K562 (cell line): ENCODE measurements around the gene SSH3. TPM values are rescaled to one million over a fixed set of nuclear protein-coding genes. Genes with fewer than 3 reads are reported as not detected.
A peak's percentile ranks its signal among the peaks of the same experiment; 100 is the strongest.

Source experiments
- ARHGAP35 ChIP-seq: fragments of 450-650 bp; IDR thresholded peaks from 2 replicates; pipeline ENCODE4 v1.6.1; 2018; ENCODE audit not compliant: partially characterized antibody
- BMI1 ChIP-seq: fragments of 150-350 bp; IDR thresholded peaks from 2 replicates; pipeline ENCODE4 v1.6.1; 2014; ENCODE audit warnings: low read length
- HNRNPL ChIP-seq: fragments of 200-400 bp; formaldehyde crosslinking; IDR thresholded peaks from 2 replicates; pipeline ENCODE4 v1.6.1; 2017; ENCODE audit warnings: low read depth, mild to moderate bottlenecking, low read length
- MIER1 ChIP-seq: fragments of 450-650 bp; IDR thresholded peaks from 2 replicates; pipeline ENCODE4 v1.6.1; 2016; ENCODE audit warnings: antibody characterized with exemption, mild to moderate bottlenecking, low read depth
- MTA1 ChIP-seq: fragments of 450-650 bp; IDR thresholded peaks from 2 replicates; pipeline ENCODE4 v1.6.1; 2017; ENCODE audit warnings: borderline replicate concordance
- MTA3 ChIP-seq: fragments of 450-650 bp; formaldehyde crosslinking; IDR thresholded peaks from 2 replicates; pipeline ENCODE4 v1.6.1; 2017; ENCODE audit warnings: mild to moderate bottlenecking, borderline replicate concordance
- NCOR1 ChIP-seq: fragments of 450-650 bp; IDR thresholded peaks from 2 replicates; pipeline ENCODE4 v1.6.1; 2016; ENCODE audit warnings: mild to moderate bottlenecking, moderate library complexity
- NONO ChIP-seq, 2 experiments: fragments of 200-400 bp in 1 of 2; fragments of 450-650 bp in 1 of 2; formaldehyde crosslinking in 1 of 2; IDR thresholded peaks; 2 replicates each; pipeline ENCODE4 v1.6.1; 2017; ENCODE audit warnings: low read depth in 2 of 2, mild to moderate bottlenecking in 2 of 2, moderate library complexity in 2 of 2, low read length in 1 of 2
- NR4A1 ChIP-seq, 2 experiments: fragments of 250-450 bp in 1 of 2; fragments of 450-650 bp in 1 of 2; sonication (Bioruptor Pico) in 1 of 2; IDR thresholded peaks; 2 replicates each; pipeline versions ENCODE4 v1.4.0 to v1.6.1; 2016 to 2020; ENCODE audit warnings: mild to moderate bottlenecking in 2 of 2, missing compliant biosample characterization in 1 of 2, missing genetic modification characterization in 1 of 2, moderate library complexity in 1 of 2
- RAD51 ChIP-seq: fragments of 450-650 bp; IDR thresholded peaks from 2 replicates; pipeline ENCODE4 v1.7.1; 2016; ENCODE audit warnings: low read depth, mild to moderate bottlenecking, borderline replicate concordance
- TOE1 ChIP-seq, 2 experiments: fragments of 450-650 bp in 1 of 2; sonication (generic) in 1 of 2; formaldehyde crosslinking in 1 of 2; IDR thresholded peaks; 2 replicates each; pipeline versions ENCODE4 v1.7.1 to v1.8.0; 2016 to 2022; ENCODE audit warnings: borderline replicate concordance in 2 of 2, mild to moderate bottlenecking in 2 of 2, antibody characterized with exemption in 1 of 2, inconsistent platforms in 1 of 2, low read depth in 1 of 2, missing genetic modification reagents in 1 of 2, moderate library complexity in 1 of 2
- ZNF77 ChIP-seq: fragments of 250-450 bp; sonication (Bioruptor Pico); IDR thresholded peaks from 2 replicates; pipeline ENCODE4 v1.5.0; 2020
- polyA plus RNA-seq, 8 experiments: library from polyadenylated mRNA; depleted of rRNA in 4 of 8; stranded (reverse) in 5 of 8; unstranded in 3 of 8; fragments of >200 nt; fragmentation: Nextera tagmentation in 2 of 8; fragmentation: Illumina TruSeq in 1 of 8; extraction: Ambion mirVana in 2 of 8; extraction: Trizol in 1 of 8; gene quantifications; 2 replicates each; pipeline versions ENCODE4 v1.2.1 to v1.2.3, GENCODE V29; 2011 to 2014; ENCODE audit warnings: inconsistent platforms in 1 of 8, missing spikeins in 1 of 8
- total RNA-seq, 7 experiments: library from RNA; depleted of rRNA in 6 of 7; stranded (reverse); fragments of >200 nt in 6 of 7; fragmentation: Illumina TruSeq in 2 of 7; extraction: Trizol in 2 of 7; gene quantifications; 2 replicates each; pipeline versions ENCODE4 v1.2.1 to v1.2.3, GENCODE V29; 2011 to 2021; ENCODE audit warnings: low replicate concordance in 1 of 7
- TF ChIP-seq, protein P1 (sequence below): sonication (generic); formaldehyde crosslinking; IDR thresholded peaks from 2 replicates; pipeline ENCODE4 v1.8.1; 2023; ENCODE audit warnings: missing genetic modification reagents, mild to moderate bottlenecking, borderline replicate concordance
- TF ChIP-seq, protein P2 (sequence below), 2 experiments: fragments of 450-650 bp; conservative IDR thresholded peaks; 2 replicates each; pipeline ENCODE4 v1.6.1; 2017; ENCODE audit warnings: mild to moderate bottlenecking in 2 of 2, moderate library complexity in 2 of 2
- TF ChIP-seq, protein P3 (sequence below): fragments of 450-650 bp; IDR thresholded peaks from 2 replicates; pipeline ENCODE4 v1.6.1; 2014; ENCODE audit warnings: low read depth, mild to moderate bottlenecking, moderate library complexity, borderline replicate concordance

SSH3 gene
- total and polyA plus RNA-seq, 9 of the 15 experiments (the other 6 are each of a cell fraction or from before 2014, with no cell fraction given) = 0.07 to 1.0 (median 0.24) TPM; not detected in 3

DNA sequence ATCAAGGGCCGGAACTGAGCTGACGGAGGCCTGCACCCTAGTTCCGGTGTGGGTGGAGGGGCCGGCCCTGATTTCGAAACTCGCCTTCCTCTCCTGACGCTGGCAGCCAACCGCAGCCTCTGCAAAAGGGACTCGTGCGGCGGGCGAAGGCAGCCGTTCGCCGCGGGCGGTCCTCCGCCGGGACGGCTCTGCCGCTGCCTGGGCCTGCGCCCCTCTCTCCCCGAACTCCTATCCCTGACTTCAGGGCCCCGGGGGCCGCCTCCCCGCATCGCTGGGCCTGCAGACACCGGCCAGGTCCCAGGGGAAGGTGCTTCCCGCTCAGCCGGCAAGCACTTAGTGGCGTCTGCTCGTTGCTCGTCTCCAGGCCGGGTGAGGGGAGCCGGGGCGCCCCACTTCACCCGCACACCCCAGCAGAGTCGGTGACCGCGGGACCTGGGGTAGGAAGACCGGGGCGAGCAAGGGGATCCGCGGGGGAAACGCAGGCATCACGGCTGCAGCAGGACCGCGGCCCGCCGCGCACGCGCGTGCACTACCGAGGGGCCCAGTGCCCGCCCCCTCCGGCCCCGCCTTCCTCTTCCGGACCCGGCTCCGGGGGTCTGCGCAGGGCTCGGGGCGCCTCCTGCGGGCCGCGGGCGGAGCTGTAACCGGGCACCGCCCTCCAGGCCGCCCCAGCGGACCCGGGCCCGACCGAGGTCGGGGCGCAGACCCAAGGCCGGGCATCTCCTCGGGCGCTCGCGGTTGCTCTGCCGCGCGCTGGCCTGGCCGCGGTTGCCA is 14.7 kb upstream of the SSH3 start (continued):
- TF ChIP-seq, protein P1, sequence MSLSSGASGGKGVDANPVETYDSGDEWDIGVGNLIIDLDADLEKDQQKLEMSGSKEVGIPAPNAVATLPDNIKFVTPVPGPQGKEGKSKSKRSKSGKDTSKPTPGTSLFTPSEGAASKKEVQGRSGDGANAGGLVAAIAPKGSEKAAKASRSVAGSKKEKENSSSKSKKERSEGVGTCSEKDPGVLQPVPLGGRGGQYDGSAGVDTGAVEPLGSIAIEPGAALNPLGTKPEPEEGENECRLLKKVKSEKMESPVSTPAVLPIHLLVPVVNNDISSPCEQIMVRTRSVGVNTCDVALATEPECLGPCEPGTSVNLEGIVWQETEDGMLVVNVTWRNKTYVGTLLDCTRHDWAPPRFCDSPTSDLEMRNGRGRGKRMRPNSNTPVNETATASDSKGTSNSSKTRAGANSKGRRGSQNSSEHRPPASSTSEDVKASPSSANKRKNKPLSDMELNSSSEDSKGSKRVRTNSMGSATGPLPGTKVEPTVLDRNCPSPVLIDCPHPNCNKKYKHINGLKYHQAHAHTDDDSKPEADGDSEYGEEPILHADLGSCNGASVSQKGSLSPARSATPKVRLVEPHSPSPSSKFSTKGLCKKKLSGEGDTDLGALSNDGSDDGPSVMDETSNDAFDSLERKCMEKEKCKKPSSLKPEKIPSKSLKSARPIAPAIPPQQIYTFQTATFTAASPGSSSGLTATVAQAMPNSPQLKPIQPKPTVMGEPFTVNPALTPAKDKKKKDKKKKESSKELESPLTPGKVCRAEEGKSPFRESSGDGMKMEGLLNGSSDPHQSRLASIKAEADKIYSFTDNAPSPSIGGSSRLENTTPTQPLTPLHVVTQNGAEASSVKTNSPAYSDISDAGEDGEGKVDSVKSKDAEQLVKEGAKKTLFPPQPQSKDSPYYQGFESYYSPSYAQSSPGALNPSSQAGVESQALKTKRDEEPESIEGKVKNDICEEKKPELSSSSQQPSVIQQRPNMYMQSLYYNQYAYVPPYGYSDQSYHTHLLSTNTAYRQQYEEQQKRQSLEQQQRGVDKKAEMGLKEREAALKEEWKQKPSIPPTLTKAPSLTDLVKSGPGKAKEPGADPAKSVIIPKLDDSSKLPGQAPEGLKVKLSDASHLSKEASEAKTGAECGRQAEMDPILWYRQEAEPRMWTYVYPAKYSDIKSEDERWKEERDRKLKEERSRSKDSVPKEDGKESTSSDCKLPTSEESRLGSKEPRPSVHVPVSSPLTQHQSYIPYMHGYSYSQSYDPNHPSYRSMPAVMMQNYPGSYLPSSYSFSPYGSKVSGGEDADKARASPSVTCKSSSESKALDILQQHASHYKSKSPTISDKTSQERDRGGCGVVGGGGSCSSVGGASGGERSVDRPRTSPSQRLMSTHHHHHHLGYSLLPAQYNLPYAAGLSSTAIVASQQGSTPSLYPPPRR (CRISPR knock-in tag) = peak; percentile 79; the same call in 1 of the 2 replicates
- TF ChIP-seq, protein P2, sequence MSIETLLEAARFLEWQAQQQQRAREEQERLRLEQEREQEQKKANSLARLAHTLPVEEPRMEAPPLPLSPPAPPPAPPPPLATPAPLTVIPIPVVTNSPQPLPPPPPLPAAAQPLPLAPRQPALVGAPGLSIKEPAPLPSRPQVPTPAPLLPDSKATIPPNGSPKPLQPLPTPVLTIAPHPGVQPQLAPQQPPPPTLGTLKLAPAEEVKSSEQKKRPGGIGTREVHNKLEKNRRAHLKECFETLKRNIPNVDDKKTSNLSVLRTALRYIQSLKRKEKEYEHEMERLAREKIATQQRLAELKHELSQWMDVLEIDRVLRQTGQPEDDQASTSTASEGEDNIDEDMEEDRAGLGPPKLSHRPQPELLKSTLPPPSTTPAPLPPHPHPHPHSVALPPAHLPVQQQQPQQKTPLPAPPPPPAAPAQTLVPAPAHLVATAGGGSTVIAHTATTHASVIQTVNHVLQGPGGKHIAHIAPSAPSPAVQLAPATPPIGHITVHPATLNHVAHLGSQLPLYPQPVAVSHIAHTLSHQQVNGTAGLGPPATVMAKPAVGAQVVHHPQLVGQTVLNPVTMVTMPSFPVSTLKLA (conservative IDR thresholded peaks at IDR 0.05) = peak in 1 of 2 experiments; percentile 81; a peak in 3 of 4 replicates
- TF ChIP-seq RAD51 (0 out of 2 replicates have a peak, but pooled peaks have one; percentile 10), TOE1 (IDR thresholded peaks at IDR 0.05; ENCODE audit: borderline replicate concordance) (peak; percentile 10), TOE1 (CRISPR knock-in tag; IDR thresholded peaks at IDR 0.05; ENCODE audit: borderline replicate concordance, low read depth) (0 out of 2 replicates have a peak, but pooled peaks have one; percentile 79), NR4A1 (CRISPR knock-in tag; IDR thresholded peaks at IDR 0.05) (no peak; the same call in 1 of the 2 replicates), NR4A1 (tag; IDR thresholded peaks at IDR 0.05) (no peak), BMI1 (no peak), NONO (IDR thresholded peaks at IDR 0.05; ENCODE audit: low read depth in 2 of 2, low read length in 1 of 2) (peak in 1 of 2 experiments; percentile 6; a peak in 1 of 4 replicates), MIER1 (no peak), ARHGAP35 (no peak), HNRNPL (peak; percentile 81; the same call in 1 of the 2 replicates), NCOR1 (0 out of 2 replicates have a peak, but pooled peaks have one; percentile 7), MTA3 (peak; percentile 74; the same call in 1 of the 2 replicates), MTA1 (no peak), ZNF77 (CRISPR knock-in tag) (peak; percentile 73; the same call in 1 of the 2 replicates)
- TF ChIP-seq, protein P3, sequence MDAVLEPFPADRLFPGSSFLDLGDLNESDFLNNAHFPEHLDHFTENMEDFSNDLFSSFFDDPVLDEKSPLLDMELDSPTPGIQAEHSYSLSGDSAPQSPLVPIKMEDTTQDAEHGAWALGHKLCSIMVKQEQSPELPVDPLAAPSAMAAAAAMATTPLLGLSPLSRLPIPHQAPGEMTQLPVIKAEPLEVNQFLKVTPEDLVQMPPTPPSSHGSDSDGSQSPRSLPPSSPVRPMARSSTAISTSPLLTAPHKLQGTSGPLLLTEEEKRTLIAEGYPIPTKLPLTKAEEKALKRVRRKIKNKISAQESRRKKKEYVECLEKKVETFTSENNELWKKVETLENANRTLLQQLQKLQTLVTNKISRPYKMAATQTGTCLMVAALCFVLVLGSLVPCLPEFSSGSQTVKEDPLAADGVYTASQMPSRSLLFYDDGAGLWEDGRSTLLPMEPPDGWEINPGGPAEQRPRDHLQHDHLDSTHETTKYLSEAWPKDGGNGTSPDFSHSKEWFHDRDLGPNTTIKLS = peak; percentile 61; the same call in 1 of the 2 replicates
